Small intestine (tissue), 7 donors: ENCODE measurements around the gene CIDEB. TPM values are rescaled to one million over a fixed set of nuclear protein-coding genes. Genes with fewer than 3 reads are reported as not detected.

Source experiments
- DNase-seq, 2 donors: peaks; one replicate each; pipeline versions ENCODE4 v3.0.0 to v3.0.0-alpha.2; 2013
- FAIRE-seq: peaks from 2 replicates; lab custom pipeline; 2012; peaks lifted over from hg19 to GRCh38; lab: Jason Lieb, UNC
- H3K27ac ChIP-seq, 3 donors: one replicate each; pipeline ENCODE4 v1.5.1; 2013; ENCODE audit warnings: low read length in 2 of 3, mild to moderate bottlenecking in 2 of 3, control low read depth in 1 of 3, inconsistent platforms in 1 of 3, low read depth in 1 of 3, moderate library complexity in 1 of 3
- H3K27me3 ChIP-seq, 3 donors: one replicate each; pipeline ENCODE4 v1.6.1; 2013; ENCODE audit warnings: low read length in 3 of 3, inconsistent platforms in 1 of 3; ENCODE audit not compliant: control insufficient read depth in 3 of 3, insufficient read depth in 3 of 3
- H3K36me3 ChIP-seq, 3 donors: one replicate each; pipeline ENCODE4 v1.6.1; 2013; ENCODE audit warnings: low read length in 3 of 3, inconsistent platforms in 1 of 3, low read depth in 1 of 3, mild to moderate bottlenecking in 1 of 3, moderate library complexity in 1 of 3; ENCODE audit not compliant: control insufficient read depth in 3 of 3, insufficient read depth in 2 of 3
- H3K4me1 ChIP-seq, 3 donors: one replicate each; pipeline ENCODE4 v1.6.1; 2013; ENCODE audit warnings: low read length in 2 of 3, inconsistent platforms in 1 of 3, low read depth in 1 of 3, mild to moderate bottlenecking in 1 of 3, moderate library complexity in 1 of 3; ENCODE audit not compliant: control insufficient read depth in 3 of 3, insufficient read depth in 2 of 3
- H3K4me3 ChIP-seq, 3 donors: one replicate each; pipeline ENCODE4 v1.5.1; 2013; ENCODE audit warnings: low read length in 3 of 3, control low read depth in 1 of 3, inconsistent platforms in 1 of 3, low read depth in 1 of 3, mild to moderate bottlenecking in 1 of 3, moderate library complexity in 1 of 3
- H3K9me3 ChIP-seq, 2 donors: one replicate each; pipeline ENCODE4 v1.6.1; 2013; ENCODE audit warnings: low read depth in 1 of 2, low read length in 1 of 2; ENCODE audit not compliant: control insufficient read depth in 2 of 2, insufficient read depth in 1 of 2
- WGBS, 3 donors: extraction: QIAGEN DNeasy Blood & Tissue Kit; methylation state at CpG; one replicate each; pipeline ENCODE4 v1.1.7; 2013; 5-methylcytosine and 5-hydroxymethylcytosine counted together
- polyA plus RNA-seq, 4 donors: library from polyadenylated mRNA; stranded (reverse) in 3 of 4; unstranded in 1 of 4; fragments of 200-250 nt in 3 of 4; fragments of 120-200 nt in 1 of 4; gene quantifications; one replicate each; pipeline versions ENCODE4 v1.2.1 to v1.2.3, GENCODE V29; 2013
- donor health status: healthy with polysubstance abuse.
- donor health status: control.
- donor health status: control.
- donor health status: Bipolar disorder and iron deficiency.
- donor health status: healthy.

CIDEB gene
- polyA plus RNA-seq, 4 donors: 31.2 to 273 (median 139) TPM

DNA sequence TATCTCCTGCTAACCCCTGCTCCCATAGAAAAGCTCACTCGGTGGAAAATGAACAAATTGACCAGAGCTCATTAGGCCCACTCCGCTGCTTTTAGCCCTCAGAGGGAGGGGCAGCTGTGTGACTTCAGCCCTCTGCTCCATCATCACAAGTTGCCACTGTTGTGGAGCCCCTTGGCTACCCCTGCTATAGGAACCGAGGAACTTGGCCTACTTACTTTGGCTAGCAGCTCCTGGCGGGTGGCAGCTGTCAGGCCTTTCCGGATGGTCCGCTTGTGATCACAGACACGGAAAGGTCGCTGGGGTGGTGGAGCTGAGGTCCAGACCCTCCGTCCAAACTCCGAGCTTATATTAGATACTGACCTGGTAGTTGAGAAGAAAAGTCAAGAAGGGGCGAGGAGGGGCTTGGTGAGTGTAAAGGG lies 612 bp downstream of the CIDEB start:
- 32 to 70% (median 40%) methylated on average over 11 of the region's 11 CpGs for WGBS, 3 donors
- H3K9me3 ChIP-seq: no peaks in the 10 kb centered on the region
- H3K36me3 ChIP-seq: peaks cover 20 to 72% (median 25%) of the 10 kb centered on the region in 3 donors
- FAIRE-seq (no peak), DNase-seq (peak in 1 of 2 donors; percentile 38)
- peak overlapping the region; percentile 76 to 99 (median 98) for H3K27ac ChIP-seq
- H3K4me3 ChIP-seq: peak overlapping the region in 2 of 3 donors; percentile 55 to 64
- H3K27me3 ChIP-seq: no peaks in the 10 kb centered on the region
- peaks cover 4 to 86% (median 19%) of the 10 kb centered on the region in 3 donors for H3K4me1 ChIP-seq

DNA sequence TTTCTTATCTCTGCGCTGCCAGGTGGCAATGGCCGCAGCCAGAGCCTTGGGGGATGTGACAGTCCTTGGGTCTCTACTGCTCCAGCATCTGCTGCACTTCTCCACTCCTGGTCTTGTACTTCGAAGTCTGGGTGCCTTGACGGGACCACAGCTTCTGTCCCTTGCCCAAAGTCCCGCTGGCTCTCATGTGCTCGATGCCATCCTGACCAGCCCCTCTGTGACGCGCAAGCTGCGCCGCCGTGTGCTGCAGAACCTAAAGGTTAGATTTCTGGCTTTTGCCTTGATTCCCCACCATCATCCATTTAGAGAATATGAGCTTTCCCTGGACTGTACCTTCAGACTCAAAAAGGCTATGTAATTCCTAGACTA lies 3.8 kb downstream of the CIDEB start:
- H3K36me3 ChIP-seq: peaks cover 27 to 67% (median 31%) of the 10 kb centered on the region in 3 donors

DNA sequence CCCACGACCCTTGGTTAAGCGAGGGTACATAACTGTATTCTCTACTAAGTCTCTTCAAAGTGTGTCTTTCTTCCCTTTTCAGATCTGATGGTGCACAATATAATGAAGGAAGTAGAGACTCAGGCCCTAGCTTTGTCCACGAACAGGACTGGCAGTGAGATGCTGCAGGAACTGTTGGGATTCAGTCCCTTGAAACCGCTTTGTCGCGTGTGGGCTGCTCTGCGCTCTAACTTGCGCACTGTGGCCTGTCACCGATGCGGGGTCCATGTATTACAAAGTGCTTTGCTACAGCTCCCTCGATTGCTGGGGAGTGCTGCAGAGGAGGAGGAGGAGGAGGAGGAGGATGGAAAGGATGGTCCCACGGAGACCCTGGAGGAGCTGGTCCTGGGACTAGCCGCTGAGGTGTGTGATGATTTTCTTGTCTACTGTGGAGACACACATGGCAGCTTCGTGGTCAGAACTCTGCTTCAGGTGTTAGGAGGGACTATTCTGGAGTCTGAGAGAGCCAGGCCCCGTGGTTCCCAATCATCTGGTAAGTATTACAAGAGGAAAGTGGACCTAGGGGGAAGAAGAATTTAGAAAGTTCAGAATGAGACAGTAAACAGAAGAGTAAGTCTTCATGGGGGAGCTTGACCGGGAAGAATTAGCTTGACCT lies 7.3 kb downstream of the CIDEB start:
- H3K36me3 ChIP-seq: peaks cover 18 to 62% (median 26%) of the 10 kb centered on the region in 3 donors
- H3K27me3 ChIP-seq: no peaks in the 10 kb centered on the region
- peak overlapping the region; percentile 79 to 98 (median 88) for H3K27ac ChIP-seq
- FAIRE-seq (no peak), DNase-seq (no peak)
- H3K4me1 ChIP-seq: peaks cover 0 to 72% (median 4%) of the 10 kb centered on the region in 3 donors
- peak overlapping the region; percentile 80 to 97 (median 88) for H3K4me3 ChIP-seq
- 14 to 27% (median 18%) methylated on average over 16 of the region's 16 CpGs for WGBS, 3 donors
- H3K9me3 ChIP-seq: no peaks in the 10 kb centered on the region

More for the DNA sequence above, 3.8 kb downstream of the CIDEB start:
- 66 to 91% (median 76%) methylated on average over 11 of the region's 11 CpGs for WGBS, 3 donors
- DNase-seq: no peak
- no peak for FAIRE-seq
- Histone ChIP-seq H3K27me3 (no peaks in the 10 kb centered on the region), H3K9me3 (no peaks in the 10 kb centered on the region), H3K4me3 (no peak overlapping the region), H3K4me1 (peaks cover 0 to 85% (median 6%) of the 10 kb centered on the region in 3 donors), H3K27ac (peak overlapping the region in 2 of 3 donors; percentile 73 to 84)

DNA sequence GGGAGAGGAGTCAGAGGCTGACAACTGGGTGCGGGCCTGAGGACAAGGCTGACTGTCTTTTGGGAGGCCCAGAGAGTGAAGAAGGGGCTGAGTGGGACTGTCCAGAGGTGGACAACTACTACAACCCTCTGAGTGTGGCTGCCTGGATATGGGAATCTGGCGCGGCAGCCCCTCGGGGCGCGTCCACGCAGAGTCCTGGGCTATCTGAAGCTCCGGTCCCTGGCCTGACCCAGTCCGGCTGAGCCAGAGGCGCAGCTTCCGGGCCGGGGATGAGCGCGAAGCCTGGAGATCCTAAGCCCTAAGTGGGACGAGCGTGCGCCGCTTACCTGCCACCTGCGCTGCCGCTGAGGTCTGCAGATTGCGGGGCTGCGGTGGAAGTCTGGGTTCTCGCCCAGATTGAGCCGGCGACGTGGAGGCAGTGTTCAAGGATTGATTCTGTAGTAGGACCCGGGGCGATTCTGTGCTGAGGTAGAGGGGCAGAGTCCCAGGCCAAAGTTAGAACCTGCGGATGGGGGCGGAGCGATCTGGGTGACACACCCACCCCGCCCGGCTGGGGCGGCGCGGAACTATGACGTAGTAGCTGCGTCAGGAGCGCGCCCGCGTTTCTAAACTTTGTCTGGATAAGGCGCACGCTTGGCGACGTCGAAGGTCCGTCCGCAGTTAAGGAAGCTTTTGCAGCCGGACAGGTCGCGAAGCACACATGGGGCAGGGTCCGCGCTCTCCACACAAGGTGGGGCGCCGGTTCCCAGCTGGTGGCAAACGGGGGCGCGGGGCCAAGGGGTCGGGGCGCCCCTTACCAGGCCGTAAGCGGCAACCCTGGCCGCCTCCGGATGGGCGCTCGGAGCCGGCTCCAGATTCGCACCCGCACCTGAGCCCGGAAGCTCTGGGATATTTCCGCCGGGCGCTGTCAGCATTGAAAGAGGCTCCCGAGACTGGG lies 8.3 kb downstream of the CIDEB start, which contains the start of the genes DHRS1 and NOP9:
TSS of gene DHRS1 (minus strand) at position 526 of the 937 bp plus-strand sequence. CDS start 674 bp downstream, outside the sequence.
TSS of gene NOP9 (plus strand) at position 596 of the 937 bp plus-strand sequence. CDS start at position 701, 105 bp downstream.
- Histone ChIP-seq H3K4me3 (peak within 1 kb of the TSS; percentile 80 to 97 (median 88)), H3K36me3 (peaks cover 11 to 58% (median 20%) of the 10 kb centered on the region in 3 donors), H3K4me1 (peaks cover 0 to 66% (median 4%) of the 10 kb centered on the region in 3 donors), H3K27ac (peak within 1 kb of the TSS; percentile 93 to 98 (median 94)), H3K27me3 (no peaks in the 10 kb centered on the region), H3K9me3 (no peaks in the 10 kb centered on the region)
- peak; percentile 93 to 98 for DNase-seq
- no peak for FAIRE-seq
- 0 to 1% (median 1%) methylated on average over 72 to 75 of the region's 75 CpGs for WGBS, 3 donors

DNA sequence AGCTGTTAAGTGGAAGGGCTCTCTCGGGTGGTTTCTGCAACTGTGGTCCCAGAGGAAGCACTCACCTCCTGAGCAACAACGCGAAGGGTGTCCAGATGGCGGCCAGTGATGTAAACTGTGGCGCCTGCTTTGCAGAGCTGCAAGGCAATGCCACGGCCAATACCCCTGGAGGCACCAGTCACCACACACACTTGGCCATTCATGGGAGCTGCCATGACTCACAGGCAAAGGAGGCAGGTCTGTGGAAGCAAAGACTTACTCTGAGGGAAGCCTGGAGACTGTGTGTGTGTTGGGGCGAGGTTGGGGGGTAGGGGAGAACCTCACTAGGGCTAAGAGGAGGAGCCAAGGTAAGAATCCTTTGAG lies 8.9 kb downstream of the CIDEB start:
- peaks cover 8 to 54% (median 20%) of the 10 kb centered on the region in 3 donors for H3K36me3 ChIP-seq
- 30 to 50% (median 35%) methylated on average over 7 of the region's 7 CpGs for WGBS, 3 donors
- H3K4me3 ChIP-seq: peak overlapping the region; percentile 57 to 97 (median 88)
- FAIRE-seq (no peak), DNase-seq (peak; percentile 60 to 67)
- H3K9me3 ChIP-seq: no peaks in the 10 kb centered on the region
- peaks cover 0 to 59% (median 4%) of the 10 kb centered on the region in 3 donors for H3K4me1 ChIP-seq
- peak overlapping the region; percentile 93 to 98 (median 94) for H3K27ac ChIP-seq
- no peaks in the 10 kb centered on the region for H3K27me3 ChIP-seq

DNA sequence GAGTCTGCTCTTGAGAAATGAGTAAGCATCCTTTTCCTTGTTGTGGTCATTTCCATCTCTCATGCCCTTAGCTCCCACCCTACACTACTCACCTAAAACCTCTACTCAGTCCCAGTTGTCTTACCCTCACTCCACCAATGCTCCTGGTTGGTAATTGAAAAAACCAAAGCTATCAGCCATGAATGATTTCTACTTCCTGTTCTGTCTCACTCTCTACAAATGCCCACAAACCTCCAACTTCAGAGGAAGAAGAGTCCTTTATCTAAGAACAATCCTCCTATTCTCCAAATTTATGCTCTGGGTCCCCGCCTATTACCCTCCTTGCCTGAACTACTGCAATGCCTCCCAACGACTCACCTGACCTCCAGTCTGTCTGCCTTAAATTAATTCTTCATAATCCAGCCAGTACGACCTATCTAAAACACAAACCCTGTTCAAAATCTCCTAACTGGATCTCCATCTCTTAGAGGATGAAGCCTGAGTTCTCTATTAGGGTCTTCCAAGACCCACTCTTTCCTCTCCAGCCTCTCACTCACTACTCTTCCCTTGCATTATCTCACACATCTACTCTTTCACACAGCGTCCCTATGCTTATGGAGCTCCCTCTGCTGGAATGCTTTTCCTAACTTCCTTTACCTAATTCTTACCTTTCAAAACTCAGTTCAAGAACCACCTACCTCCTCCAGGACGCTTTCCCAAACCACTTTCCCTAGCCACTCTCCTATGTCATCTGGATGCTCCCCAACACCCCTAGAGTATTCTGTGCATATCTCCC lies 10.4 kb downstream of the CIDEB start:
- H3K36me3 ChIP-seq: peaks cover 8 to 50% (median 18%) of the 10 kb centered on the region in 3 donors
- H3K4me1 ChIP-seq: peaks cover 0 to 45% (median 0%) of the 10 kb centered on the region in 3 donors
- H3K4me3 ChIP-seq: peak overlapping the region in 1 of 3 donors; percentile 1
- H3K27ac ChIP-seq: peak overlapping the region in 1 of 3 donors; percentile 56
- 29 to 44% (median 30%) methylated on average over 5 of the region's 5 CpGs for WGBS, 3 donors
- H3K27me3 ChIP-seq: no peaks in the 10 kb centered on the region
- DNase-seq: peak; percentile 66 to 67
- FAIRE-seq: no peak
- no peaks in the 10 kb centered on the region for H3K9me3 ChIP-seq

DNA sequence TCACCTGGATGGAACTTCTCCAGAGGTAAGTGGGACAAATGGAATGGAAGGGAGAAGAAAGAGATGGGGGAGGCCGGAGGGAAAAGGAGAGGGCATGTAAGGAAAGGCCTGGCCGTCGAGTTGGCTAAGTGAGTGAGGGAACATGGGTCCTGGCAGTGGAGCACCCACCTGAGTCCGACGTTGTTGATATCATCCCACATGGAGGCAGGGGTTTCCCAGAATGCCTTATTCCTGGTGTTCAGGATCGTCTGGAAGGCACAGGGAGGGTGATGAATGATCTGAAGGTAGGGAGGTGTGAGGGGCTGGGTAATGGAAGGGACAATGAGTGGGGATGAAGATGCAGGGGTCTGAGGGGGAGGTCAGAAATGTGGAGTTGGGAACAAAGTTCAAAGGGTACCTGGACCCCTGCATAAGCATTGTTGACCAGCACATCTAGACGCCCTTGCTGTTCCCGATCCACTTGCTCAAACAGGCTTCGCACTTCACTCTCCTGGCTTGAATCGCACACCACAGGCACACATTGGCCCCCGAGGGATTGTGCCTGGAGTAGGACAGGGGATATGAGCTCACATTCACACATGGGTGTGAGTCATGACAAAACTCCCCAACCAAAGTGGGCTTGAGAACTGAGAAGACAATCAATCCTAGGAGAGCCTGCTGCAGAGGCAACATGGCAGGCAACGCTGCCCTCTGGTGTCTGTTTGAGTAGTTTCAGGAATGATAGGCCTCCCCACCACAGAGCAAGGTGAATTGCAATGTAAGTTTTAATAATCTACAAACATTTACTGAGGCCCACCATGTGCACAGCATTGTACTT lies 11.2 kb downstream of the CIDEB start:
- WGBS, 3 donors: 67% methylated on average over 12 of the region's 12 CpGs
- Histone ChIP-seq H3K36me3 (peaks cover under 1 to 53% (median 16%) of the 10 kb centered on the region in 3 donors), H3K9me3 (no peaks in the 10 kb centered on the region), H3K27me3 (no peaks in the 10 kb centered on the region), H3K27ac (peak overlapping the region in 1 of 3 donors; percentile 56), H3K4me1 (peaks cover 0 to 36% (median 0%) of the 10 kb centered on the region in 3 donors), H3K4me3 (no peak overlapping the region)
- FAIRE-seq (no peak), DNase-seq (peak; percentile 72 to 77)
